ENCODE data around the gene KATNBL1. TPM values are rescaled to one million over a fixed set of nuclear protein-coding genes. Genes with fewer than 3 reads are reported as not detected.

KATNBL1 gene
- total RNA-seq, 1 donor from 2014 or later = 43.4 TPM

DNA sequence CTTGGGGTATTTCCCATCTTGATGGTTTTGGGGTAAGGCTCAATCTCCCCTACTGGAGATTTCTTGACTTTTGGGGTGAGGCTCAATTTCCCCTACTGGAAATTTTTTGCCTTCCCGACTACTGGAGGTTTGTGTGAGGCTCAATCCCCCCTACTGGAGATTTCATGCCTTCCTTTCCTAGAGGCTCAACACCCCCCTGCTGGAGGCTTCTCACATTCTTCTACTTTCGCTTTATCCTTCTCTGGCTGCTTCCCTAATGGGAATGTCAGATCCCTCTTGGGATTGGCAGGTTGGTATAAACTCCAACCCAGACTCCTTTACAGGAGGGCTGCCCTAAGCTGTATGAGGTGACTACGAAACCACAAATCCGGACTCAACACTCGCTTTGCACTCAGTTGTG is 49.2 kb downstream of the KATNBL1 start:
- Histone ChIP-seq H3K4me3 (ENCODE audit: low read depth, low read length) (no peak overlapping the region), H3K27me3 (ENCODE audit: control insufficient read depth, insufficient read depth, low read length) (no peaks in the 10 kb centered on the region), H3K36me3 (ENCODE audit: control insufficient read depth, insufficient read depth, low read length) (peaks cover 3% of the 10 kb centered on the region)
- no peak for DNase-seq (ENCODE audit: low read depth)
- TF ChIP-seq, protein P1, sequence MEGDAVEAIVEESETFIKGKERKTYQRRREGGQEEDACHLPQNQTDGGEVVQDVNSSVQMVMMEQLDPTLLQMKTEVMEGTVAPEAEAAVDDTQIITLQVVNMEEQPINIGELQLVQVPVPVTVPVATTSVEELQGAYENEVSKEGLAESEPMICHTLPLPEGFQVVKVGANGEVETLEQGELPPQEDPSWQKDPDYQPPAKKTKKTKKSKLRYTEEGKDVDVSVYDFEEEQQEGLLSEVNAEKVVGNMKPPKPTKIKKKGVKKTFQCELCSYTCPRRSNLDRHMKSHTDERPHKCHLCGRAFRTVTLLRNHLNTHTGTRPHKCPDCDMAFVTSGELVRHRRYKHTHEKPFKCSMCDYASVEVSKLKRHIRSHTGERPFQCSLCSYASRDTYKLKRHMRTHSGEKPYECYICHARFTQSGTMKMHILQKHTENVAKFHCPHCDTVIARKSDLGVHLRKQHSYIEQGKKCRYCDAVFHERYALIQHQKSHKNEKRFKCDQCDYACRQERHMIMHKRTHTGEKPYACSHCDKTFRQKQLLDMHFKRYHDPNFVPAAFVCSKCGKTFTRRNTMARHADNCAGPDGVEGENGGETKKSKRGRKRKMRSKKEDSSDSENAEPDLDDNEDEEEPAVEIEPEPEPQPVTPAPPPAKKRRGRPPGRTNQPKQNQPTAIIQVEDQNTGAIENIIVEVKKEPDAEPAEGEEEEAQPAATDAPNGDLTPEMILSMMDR (IDR thresholded peaks at IDR 0.05; ENCODE audit: insufficient read depth, low read length, poor library complexity, severe bottlenecking) = no peak

DNA sequence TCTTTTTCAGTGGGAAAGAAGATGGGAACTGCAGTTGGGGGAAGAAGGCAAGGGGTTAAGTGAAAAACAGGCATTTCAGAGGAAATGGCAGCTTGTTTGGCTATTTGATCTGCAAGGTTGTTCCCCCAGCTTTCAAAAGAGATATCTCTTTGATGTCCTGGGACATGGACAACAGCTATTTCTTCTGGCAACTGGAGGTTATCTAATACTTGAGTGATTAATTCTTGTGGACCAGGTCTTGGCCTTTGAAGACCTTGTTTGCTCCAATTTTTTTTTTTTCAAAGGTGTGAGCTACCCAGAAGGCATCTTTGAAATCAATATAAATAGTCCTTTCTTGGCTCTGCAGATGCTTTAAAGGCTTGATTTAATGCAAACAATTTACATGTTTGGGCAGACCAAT is 51.5 kb downstream of the KATNBL1 start:
- TF ChIP-seq, protein P1 (IDR thresholded peaks at IDR 0.05; ENCODE audit: insufficient read depth, low read length, poor library complexity, severe bottlenecking) = no peak
- H3K36me3 ChIP-seq (ENCODE audit: control insufficient read depth, insufficient read depth, low read length) = peaks cover 3% of the 10 kb centered on the region
- H3K4me3 ChIP-seq (ENCODE audit: low read depth, low read length) = no peak overlapping the region
- no peaks in the 10 kb centered on the region for H3K27me3 ChIP-seq (ENCODE audit: control insufficient read depth, insufficient read depth, low read length)
- DNase-seq (ENCODE audit: low read depth) = no peak

DNA sequence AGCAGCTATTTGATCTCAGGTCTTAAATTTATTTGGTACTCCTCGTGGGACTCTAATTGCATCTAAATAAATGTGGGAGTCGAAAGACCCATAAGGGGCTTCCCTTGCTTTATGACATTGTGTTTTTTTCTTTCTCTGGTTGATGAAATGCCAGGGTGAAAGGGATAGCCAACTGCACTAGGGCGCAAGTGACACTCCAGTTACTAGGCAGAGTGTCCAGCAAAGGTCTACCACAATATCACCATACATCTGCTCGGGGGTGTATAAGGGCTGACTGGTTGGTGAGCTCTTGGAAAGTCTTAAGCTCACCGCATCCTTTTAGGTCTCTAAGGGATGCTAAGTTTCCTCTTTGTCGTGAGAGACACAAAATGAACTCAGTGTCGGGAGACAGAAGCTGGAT is 54.0 kb downstream of the KATNBL1 start:
- no peak for DNase-seq (ENCODE audit: low read depth)
- H3K4me3 ChIP-seq (ENCODE audit: low read depth, low read length) = no peak overlapping the region
- TF ChIP-seq, protein P1 (IDR thresholded peaks at IDR 0.05; ENCODE audit: insufficient read depth, low read length, poor library complexity, severe bottlenecking) = no peak
- H3K36me3 ChIP-seq (ENCODE audit: control insufficient read depth, insufficient read depth, low read length) = peaks cover 5% of the 10 kb centered on the region
- no peaks in the 10 kb centered on the region for H3K27me3 ChIP-seq (ENCODE audit: control insufficient read depth, insufficient read depth, low read length)

DNA sequence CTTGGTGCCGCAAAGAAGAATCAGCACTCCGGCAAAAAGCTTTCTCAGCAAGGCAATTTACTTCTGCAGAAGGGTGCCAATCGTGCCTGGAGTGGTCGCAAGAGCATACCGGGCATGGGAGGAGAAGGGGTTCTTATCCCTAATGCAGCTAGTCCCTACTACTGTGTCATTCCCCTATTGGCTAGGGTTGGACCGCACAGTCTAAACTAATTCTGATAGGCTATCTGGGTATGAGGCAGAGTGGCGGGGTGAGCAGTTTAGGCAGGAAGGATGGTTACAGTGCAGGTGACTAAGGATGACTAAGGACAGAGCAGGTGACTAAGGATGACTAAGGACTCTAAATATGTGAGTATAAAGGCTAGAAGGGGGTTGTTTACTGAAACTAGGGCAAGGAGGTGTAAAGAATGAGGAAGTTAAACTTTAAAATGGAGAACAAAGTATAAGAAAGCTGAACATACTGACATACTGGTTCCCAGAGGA is 55.1 kb downstream of the KATNBL1 start:
- Histone ChIP-seq H3K36me3 (ENCODE audit: control insufficient read depth, insufficient read depth, low read length) (peaks cover 7% of the 10 kb centered on the region), H3K27me3 (ENCODE audit: control insufficient read depth, insufficient read depth, low read length) (no peaks in the 10 kb centered on the region), H3K4me3 (ENCODE audit: low read depth, low read length) (no peak overlapping the region)
- TF ChIP-seq, protein P1 (IDR thresholded peaks at IDR 0.05; ENCODE audit: insufficient read depth, low read length, poor library complexity, severe bottlenecking) = no peak
- no peak for DNase-seq (ENCODE audit: low read depth)

DNA sequence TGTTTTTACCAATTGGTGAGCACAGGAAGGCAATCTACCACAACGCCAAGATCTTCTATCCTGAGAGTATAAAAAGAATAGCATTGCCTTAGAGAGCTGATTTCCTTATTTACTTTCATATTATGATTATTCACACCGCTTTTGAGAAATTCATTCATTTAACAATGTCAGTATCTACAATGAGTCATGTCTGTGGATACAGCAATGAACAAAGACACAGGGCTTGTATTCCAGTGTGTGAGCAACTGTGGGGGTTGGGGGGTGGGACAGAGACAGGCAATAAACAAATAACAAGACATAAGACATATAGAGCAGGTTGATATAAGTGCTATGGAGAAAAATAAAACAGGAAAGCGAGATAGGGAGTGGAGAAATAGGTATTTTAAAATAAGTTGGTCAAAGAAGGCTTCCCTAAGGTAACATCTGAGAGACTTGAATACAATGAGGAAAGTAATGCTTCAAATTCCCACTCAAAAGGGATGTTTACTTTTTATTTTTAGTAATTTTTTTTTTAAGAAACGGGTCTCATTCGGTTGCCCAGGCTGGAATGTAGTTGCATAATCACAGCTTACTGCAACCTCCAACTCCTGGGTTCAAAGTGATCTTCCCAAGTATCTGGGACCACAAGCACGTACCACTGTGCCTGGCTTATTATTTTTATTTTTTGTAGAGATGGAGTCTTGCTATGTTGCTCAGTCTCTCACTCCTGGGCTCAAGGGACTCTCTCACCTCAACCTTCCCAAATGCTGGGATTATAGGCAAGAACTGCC is 62.3 kb downstream of the KATNBL1 start:
- no peaks in the 10 kb centered on the region for H3K27me3 ChIP-seq (ENCODE audit: control insufficient read depth, insufficient read depth, low read length)
- no peak for DNase-seq (ENCODE audit: low read depth)
- peaks cover 4% of the 10 kb centered on the region for H3K36me3 ChIP-seq (ENCODE audit: control insufficient read depth, insufficient read depth, low read length)
- H3K4me3 ChIP-seq (ENCODE audit: low read depth, low read length) = no peak overlapping the region
- TF ChIP-seq, protein P1 (IDR thresholded peaks at IDR 0.05; ENCODE audit: insufficient read depth, low read length, poor library complexity, severe bottlenecking) = no peak

DNA sequence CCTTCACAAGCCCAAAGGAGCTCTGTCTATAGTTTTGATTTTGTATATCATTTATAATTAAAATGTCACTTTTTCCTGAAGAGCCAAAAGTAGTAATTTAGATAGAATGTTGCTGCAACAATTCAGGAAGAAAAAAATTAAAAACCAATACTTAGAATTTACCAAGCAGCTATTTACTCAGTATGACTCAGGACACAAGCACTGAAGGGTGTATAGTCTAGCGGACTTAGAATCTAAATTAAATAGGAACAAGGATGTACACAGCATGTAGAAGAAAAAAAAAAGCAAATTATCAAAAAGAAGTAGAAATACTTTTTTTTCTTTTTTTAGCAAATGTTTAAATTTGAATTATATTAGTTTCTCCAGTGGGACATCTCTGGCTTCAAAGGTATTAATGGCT is 76.4 kb downstream of the KATNBL1 start:
- Histone ChIP-seq H3K27me3 (ENCODE audit: control insufficient read depth, insufficient read depth, low read length) (no peaks in the 10 kb centered on the region), H3K4me3 (ENCODE audit: low read depth, low read length) (no peak overlapping the region), H3K36me3 (ENCODE audit: control insufficient read depth, insufficient read depth, low read length) (no peaks in the 10 kb centered on the region)
- TF ChIP-seq, protein P1 (IDR thresholded peaks at IDR 0.05; ENCODE audit: insufficient read depth, low read length, poor library complexity, severe bottlenecking) = no peak
- DNase-seq (ENCODE audit: low read depth) = no peak

Data from kidney epithelial cell (primary cell).